GM20431 (cell line): ENCODE data around the gene MSANTD2.

ENCODE experiments used
- in situ Hi-C: fragments of 300-500 bp; cut with MseI, MboI; formaldehyde crosslinking; loops from one replicate; pipeline ENCODE4 v1.15.0; 2020; ENCODE audit warnings: low sequenced_read_pairs; ENCODE audit not compliant: unreplicated experiment

Gene MSANTD2

GRCh38 chr11:124717786-124718651, 82.2 kb downstream of the MSANTD2 start:
- in situ Hi-C loops: no loop called here

GRCh38 chr11:124717421-124717785, 82.8 kb downstream of the MSANTD2 start:
- in situ Hi-C loops: no loop called here

- in situ Hi-C loops: no loop called here
Observed at GRCh38 chr11:124716591-124716990, 83.6 kb downstream of the MSANTD2 start.
